Mesendoderm (in vitro differentiated cells): Measurements from ENCODE around the gene NDRG2.
A peak's percentile ranks its signal among the peaks of the same experiment; 100 is the strongest.

ENCODE experiments used
- DNase-seq: peaks from one replicate; pipeline ENCODE4 v3.0.0; 2013
- H2AK5ac ChIP-seq: 2 replicates; pipeline ENCODE4 v1.6.1; 2013; ENCODE audit warnings: low read length, inconsistent platforms
- H2BK120ac ChIP-seq: 2 replicates; pipeline ENCODE4 v1.6.1; 2013; ENCODE audit warnings: low read depth, mild to moderate bottlenecking, low read length, moderate library complexity, mixed read lengths
- H2BK15ac ChIP-seq: replicated peaks from 2 replicates; pipeline ENCODE4 v1.6.1; 2013; ENCODE audit warnings: low read depth, mild to moderate bottlenecking, moderate library complexity
- H2BK5ac ChIP-seq: 2 replicates; pipeline ENCODE4 v1.6.1; 2013; ENCODE audit warnings: low read length, inconsistent platforms
- H3K18ac ChIP-seq: 2 replicates; pipeline ENCODE4 v1.6.1; 2013; ENCODE audit warnings: mild to moderate bottlenecking, low read length, mixed read lengths
- H3K23ac ChIP-seq: one replicate; pipeline ENCODE4 v1.6.1; 2013; ENCODE audit warnings: low read length
- H3K27ac ChIP-seq: 2 replicates; pipeline ENCODE4 v1.5.1; 2013; ENCODE audit warnings: low read depth, mild to moderate bottlenecking, inconsistent platforms, low read length, moderate library complexity
- H3K27me3 ChIP-seq: 2 replicates; pipeline ENCODE4 v1.6.1; 2013; ENCODE audit warnings: low read length, control low read depth, mild to moderate bottlenecking, inconsistent platforms; ENCODE audit not compliant: insufficient read depth, poor library complexity
- H3K36me3 ChIP-seq: 2 replicates; pipeline ENCODE4 v1.6.1; 2013; ENCODE audit warnings: low read length, inconsistent platforms; ENCODE audit not compliant: control insufficient read depth, insufficient read depth
- H3K4ac ChIP-seq: one replicate; pipeline ENCODE4 v1.6.1; 2013; ENCODE audit warnings: low read depth, mild to moderate bottlenecking, low read length, moderate library complexity
- H3K4me1 ChIP-seq: 2 replicates; pipeline ENCODE4 v1.6.1; 2013; ENCODE audit warnings: low read depth, low read length, inconsistent platforms; ENCODE audit not compliant: control insufficient read depth
- H3K4me2 ChIP-seq: 2 replicates; pipeline ENCODE4 v1.6.1; 2013; ENCODE audit warnings: low read length
- H3K4me3 ChIP-seq: 2 replicates; pipeline ENCODE4 v1.5.1; 2013; ENCODE audit warnings: mild to moderate bottlenecking, low read length
- H3K56ac ChIP-seq: one replicate; pipeline ENCODE4 v1.6.1; 2013; ENCODE audit warnings: low read length
- H3K79me1 ChIP-seq: 2 replicates; pipeline ENCODE4 v1.6.1; 2013; ENCODE audit warnings: low read length, inconsistent platforms
- H3K79me2 ChIP-seq: 2 replicates; pipeline ENCODE4 v1.6.1; 2013; ENCODE audit warnings: mild to moderate bottlenecking, low read length; ENCODE audit not compliant: control insufficient read depth, insufficient read depth
- H3K9ac ChIP-seq: 2 replicates; pipeline ENCODE4 v1.6.1; 2013; ENCODE audit warnings: low read length, inconsistent platforms
- H4K5ac ChIP-seq: one replicate; pipeline ENCODE4 v1.6.1; 2013; ENCODE audit warnings: low read length
- H4K8ac ChIP-seq: one replicate; pipeline ENCODE4 v1.6.1; 2013; ENCODE audit warnings: low read depth, mild to moderate bottlenecking, control low read depth, low read length, moderate library complexity
- WGBS: extraction: QIAGEN DNeasy Blood & Tissue Kit; methylation state at CpG from one replicate; pipeline ENCODE4 v1.1.7; 2013; ENCODE audit warnings: low lambda C conversion rate, missing lambda C conversion rate; ENCODE audit not compliant: insufficient coverage; ENCODE audit errors: extremely low coverage; 5-methylcytosine and 5-hydroxymethylcytosine counted together

Gene NDRG2

DNA sequence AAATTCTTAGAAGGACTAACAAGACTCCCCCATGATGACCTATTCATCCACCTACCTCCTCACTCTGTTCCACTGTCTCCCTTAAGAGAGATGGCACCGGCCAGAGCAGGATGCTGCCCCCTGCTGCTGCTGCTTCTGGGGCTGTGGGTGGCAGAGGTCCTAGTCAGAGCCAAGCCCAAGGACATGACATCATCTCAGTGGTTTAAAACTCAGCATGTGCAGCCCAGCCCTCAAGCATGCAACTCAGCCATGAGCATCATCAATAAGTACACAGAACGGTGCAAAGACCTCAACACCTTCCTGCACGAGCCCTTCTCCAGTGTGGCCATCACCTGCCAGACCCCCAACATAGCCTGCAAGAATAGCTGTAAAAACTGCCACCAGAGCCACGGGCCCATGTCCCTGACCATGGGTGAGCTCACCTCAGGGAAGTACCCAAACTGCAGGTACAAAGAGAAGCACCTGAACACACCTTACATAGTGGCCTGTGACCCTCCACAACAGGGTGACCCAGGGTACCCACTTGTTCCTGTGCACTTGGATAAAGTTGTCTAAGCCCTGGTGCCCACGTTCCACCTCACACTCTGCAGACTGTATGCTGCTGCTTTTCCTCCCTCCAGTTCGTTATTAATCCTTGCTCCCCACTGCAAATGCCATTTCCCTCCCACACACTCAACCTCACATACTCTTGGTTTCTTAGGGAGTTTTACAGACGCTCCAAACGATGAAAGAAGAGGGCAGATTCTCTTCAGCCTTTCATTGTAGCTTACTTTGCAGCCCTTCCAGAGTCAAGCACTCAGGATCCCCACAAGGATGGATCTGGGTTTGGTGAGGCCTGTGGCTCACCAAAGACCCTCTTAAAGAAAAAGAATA, 33.2 kb upstream of the NDRG2 start, which contains the start of gene RNASE8:
Gene RNASE8, plus strand, starts transcription at position 20 of the 873 bp plus-strand sequence. Its CDS starts 71 bp downstream, at position 91.
- H3K4me3 ChIP-seq, result no peak within 1 kb of the TSS
- H3K9ac ChIP-seq, result no peak within 1 kb of the TSS
- no peak within 1 kb of the TSS for H3K18ac ChIP-seq
- DNase-seq, result no peak
- no peak within 1 kb of the TSS for H3K4me2 ChIP-seq
- H3K4me1 ChIP-seq, result peaks cover 2% of the 10 kb centered on the region
- H3K56ac ChIP-seq, result no peak within 1 kb of the TSS
- no peak within 1 kb of the TSS for H3K23ac ChIP-seq
- no peak within 1 kb of the TSS for H4K5ac ChIP-seq
- H3K36me3 ChIP-seq, result no peaks in the 10 kb centered on the region
- H2BK5ac ChIP-seq, result no peak within 1 kb of the TSS
- H3K27ac ChIP-seq, result no peak within 1 kb of the TSS
- H3K4ac ChIP-seq, result no peak within 1 kb of the TSS
- H3K27me3 ChIP-seq, result no peaks in the 10 kb centered on the region
- no peak within 1 kb of the TSS for H4K8ac ChIP-seq
- no peaks in the 10 kb centered on the region for H3K79me1 ChIP-seq
- no peak within 1 kb of the TSS for H2BK120ac ChIP-seq
- no peak within 1 kb of the TSS for H2BK15ac ChIP-seq
- no CpG with 5 or more reads among the region's 8 CpGs for WGBS
- no peak within 1 kb of the TSS for H2AK5ac ChIP-seq
- H3K79me2 ChIP-seq, result no peaks in the 10 kb centered on the region

DNA sequence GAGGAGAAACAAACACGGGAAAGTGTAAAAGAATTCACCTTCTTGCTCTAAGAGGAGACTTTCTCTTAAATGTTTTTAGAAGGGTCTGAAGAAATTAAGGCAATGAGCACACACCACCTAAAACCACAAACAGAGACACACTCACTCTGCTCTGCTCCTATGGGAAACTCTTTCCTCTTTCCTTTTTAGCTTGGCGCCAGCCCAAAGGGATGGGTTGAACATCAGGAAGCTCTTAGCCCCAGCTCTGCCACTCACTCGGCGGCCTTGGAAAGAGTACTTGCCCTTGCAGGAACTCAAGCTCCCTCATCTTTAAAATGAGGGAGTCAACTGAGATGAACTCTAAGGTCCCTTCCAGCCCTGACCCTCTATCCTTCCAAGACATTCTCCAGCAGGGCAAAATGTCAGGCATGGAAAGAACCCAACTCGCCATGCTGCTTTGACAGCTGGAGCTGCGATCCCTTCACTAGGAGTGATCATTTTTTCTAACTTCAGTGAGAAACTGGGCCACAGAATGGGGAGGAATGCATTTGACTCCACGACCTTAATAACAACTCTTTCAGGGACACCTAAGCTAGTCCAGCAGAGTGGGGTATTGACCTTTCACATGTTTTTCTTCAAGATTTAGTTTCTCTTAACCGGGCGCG, 31.8 kb upstream of the NDRG2 start:
- no peak overlapping the region for H3K4ac ChIP-seq
- no peak overlapping the region for H3K23ac ChIP-seq
- no peak for DNase-seq
- WGBS, result no CpG with 5 or more reads among the region's 10 CpGs
- H2AK5ac ChIP-seq, result no peak overlapping the region
- no peaks in the 10 kb centered on the region for H3K27me3 ChIP-seq
- H3K4me3 ChIP-seq, result no peak overlapping the region
- no peak overlapping the region for H2BK120ac ChIP-seq
- H3K36me3 ChIP-seq, result no peaks in the 10 kb centered on the region
- no peak overlapping the region for H3K9ac ChIP-seq
- no peak overlapping the region for H2BK15ac ChIP-seq
- no peak overlapping the region for H3K27ac ChIP-seq
- no peak overlapping the region for H3K4me2 ChIP-seq
- no peak overlapping the region for H4K5ac ChIP-seq
- no peak overlapping the region for H2BK5ac ChIP-seq
- H3K56ac ChIP-seq, result no peak overlapping the region
- no peak overlapping the region for H3K18ac ChIP-seq
- no peaks in the 10 kb centered on the region for H3K79me1 ChIP-seq
- no peak overlapping the region for H4K8ac ChIP-seq
- peaks cover 2% of the 10 kb centered on the region for H3K4me1 ChIP-seq
- no peaks in the 10 kb centered on the region for H3K79me2 ChIP-seq

DNA sequence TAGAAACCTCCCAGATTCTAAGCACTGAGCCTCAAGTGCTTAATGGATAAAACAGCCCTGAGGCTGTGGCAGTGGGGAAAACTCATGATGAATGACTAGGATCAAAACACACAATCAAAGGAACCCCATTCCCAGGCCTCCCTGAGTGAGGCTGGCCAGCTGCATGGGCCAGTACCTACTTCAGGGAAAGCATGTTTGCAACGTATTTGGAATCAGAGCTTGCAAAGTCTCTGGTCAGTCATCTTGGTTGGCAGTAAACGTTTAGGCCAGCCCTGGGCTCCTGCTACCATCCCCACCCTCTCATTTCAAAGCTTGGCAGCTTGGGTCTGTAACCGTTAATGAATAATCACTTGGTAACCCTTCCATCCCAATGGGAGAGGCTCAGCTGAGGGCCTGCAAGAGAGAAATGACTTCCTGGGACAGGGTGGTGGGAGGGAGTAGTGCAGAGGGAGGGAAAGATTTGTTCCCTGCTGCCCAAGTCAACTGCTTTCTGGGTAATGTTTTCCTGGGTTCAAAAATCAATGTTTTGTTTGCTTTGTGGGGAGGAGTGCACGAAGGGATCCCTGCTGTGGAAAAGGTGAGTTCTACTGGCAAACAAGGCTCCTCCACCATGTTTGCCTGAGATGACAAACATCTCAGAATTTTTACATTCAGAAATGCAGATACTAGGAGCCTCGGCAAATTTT, 30.7 kb upstream of the NDRG2 start:
- no peak overlapping the region for H3K18ac ChIP-seq
- WGBS, result no CpG with 5 or more reads among the region's 5 CpGs
- no peak overlapping the region for H2BK120ac ChIP-seq
- no peaks in the 10 kb centered on the region for H3K79me1 ChIP-seq
- no peaks in the 10 kb centered on the region for H3K79me2 ChIP-seq
- H3K27ac ChIP-seq, result no peak overlapping the region
- H3K27me3 ChIP-seq, result no peaks in the 10 kb centered on the region
- H3K9ac ChIP-seq, result no peak overlapping the region
- H3K4me1 ChIP-seq, result no peaks in the 10 kb centered on the region
- H4K5ac ChIP-seq, result no peak overlapping the region
- no peak overlapping the region for H3K23ac ChIP-seq
- no peak for DNase-seq
- no peak overlapping the region for H2AK5ac ChIP-seq
- H2BK5ac ChIP-seq, result no peak overlapping the region
- H3K56ac ChIP-seq, result no peak overlapping the region
- no peak overlapping the region for H4K8ac ChIP-seq
- no peak overlapping the region for H3K4ac ChIP-seq
- H3K4me3 ChIP-seq, result no peak overlapping the region
- H2BK15ac ChIP-seq, result no peak overlapping the region
- no peak overlapping the region for H3K4me2 ChIP-seq
- H3K36me3 ChIP-seq, result no peaks in the 10 kb centered on the region

DNA sequence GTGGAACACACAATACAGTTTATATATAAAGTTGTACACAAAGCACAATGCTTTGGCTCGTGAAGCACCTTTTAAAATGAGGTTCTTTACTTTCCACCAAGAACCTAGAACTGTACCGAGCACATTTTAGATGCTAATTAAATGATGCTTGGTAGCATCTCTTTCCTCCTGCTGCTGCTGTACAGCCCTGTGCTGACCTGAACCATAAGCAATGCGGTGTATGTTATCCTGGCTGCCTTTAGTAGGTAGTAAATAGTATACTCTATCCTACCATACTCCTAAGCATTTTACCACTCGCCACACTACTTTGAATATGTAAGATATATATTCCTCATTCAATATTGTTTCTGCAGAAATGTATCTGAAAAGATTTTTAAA, 29.9 kb upstream of the NDRG2 start:
- Histone ChIP-seq H4K8ac (no peak overlapping the region), H3K27me3 (no peaks in the 10 kb centered on the region), H4K5ac (no peak overlapping the region), H3K4me1 (no peaks in the 10 kb centered on the region), H3K79me2 (no peaks in the 10 kb centered on the region), H3K79me1 (no peaks in the 10 kb centered on the region), H2BK15ac (no peak overlapping the region), H3K9ac (no peak overlapping the region), H3K4ac (no peak overlapping the region), H3K23ac (no peak overlapping the region), H3K27ac (no peak overlapping the region), H2AK5ac (no peak overlapping the region), H3K4me2 (no peak overlapping the region), H3K56ac (no peak overlapping the region), H3K18ac (no peak overlapping the region), H2BK5ac (no peak overlapping the region), H3K4me3 (no peak overlapping the region), H2BK120ac (no peak overlapping the region), H3K36me3 (no peaks in the 10 kb centered on the region)
- DNase-seq, result no peak
- WGBS, result no CpG with 5 or more reads among the region's 4 CpGs

DNA sequence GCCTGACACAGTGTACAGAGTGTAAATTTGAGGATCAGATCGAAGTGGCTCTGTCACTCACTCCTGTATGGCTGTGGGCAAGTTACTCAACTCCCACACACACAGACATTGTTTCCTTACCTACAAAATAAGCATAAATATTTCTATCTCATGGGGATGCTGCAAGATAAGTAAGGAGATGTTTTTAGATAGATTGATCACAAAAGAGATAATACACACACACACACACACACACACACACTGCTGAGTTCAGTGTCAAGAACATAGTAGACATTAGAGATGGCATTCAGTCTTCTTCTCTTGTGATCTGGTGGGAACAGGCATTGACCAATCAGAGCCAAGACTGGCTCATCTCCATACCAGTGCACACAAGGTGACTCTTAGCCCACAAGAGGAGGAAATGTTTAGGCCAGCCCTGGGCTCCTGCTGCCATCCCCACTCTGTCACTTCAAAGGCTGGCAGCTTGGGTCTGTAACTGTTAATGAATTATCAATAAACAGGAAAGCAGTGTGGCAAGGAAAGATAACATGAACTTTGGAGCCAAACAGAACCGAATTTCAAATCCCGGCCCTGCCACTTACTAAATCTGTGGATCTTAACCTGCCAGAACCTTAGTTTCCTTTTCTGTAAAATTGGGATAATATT, 29.4 kb upstream of the NDRG2 start:
- Histone ChIP-seq H3K4me1 (no peaks in the 10 kb centered on the region), H3K23ac (no peak overlapping the region), H3K27me3 (no peaks in the 10 kb centered on the region), H3K4me3 (no peak overlapping the region), H2AK5ac (no peak overlapping the region), H3K79me2 (no peaks in the 10 kb centered on the region), H3K4ac (no peak overlapping the region), H2BK15ac (no peak overlapping the region), H4K8ac (no peak overlapping the region), H4K5ac (no peak overlapping the region), H3K4me2 (no peak overlapping the region), H2BK5ac (no peak overlapping the region), H3K56ac (no peak overlapping the region), H3K36me3 (no peaks in the 10 kb centered on the region), H3K18ac (no peak overlapping the region), H3K79me1 (no peaks in the 10 kb centered on the region), H2BK120ac (no peak overlapping the region), H3K27ac (no peak overlapping the region), H3K9ac (no peak overlapping the region)
- DNase-seq, result peak; percentile 27
- WGBS, result no CpG with 5 or more reads among the region's 3 CpGs
